GM19099 (cell line): Measurements from ENCODE around the gene ZNF320.

ENCODE experiments used
- POLR2A ChIP-seq: IDR thresholded peaks from 3 replicates; pipeline ENCODE4 v1.6.1; 2011; ENCODE audit warnings: low read depth; ENCODE audit not compliant: insufficient read length; ENCODE audit errors: extremely low read depth

Gene ZNF320

GRCh38 chr19:52897138-52897935 is at the start of gene ZNF320:
TSS of gene ZNF320 (minus strand) at chr19:52897635. CDS start at chr19:52890255, 7,380 bp downstream.
- TF ChIP-seq POLR2A = peak; percentile 85

- TF ChIP-seq POLR2A = no peak
Observed at GRCh38 chr19:52946322-52947310, 49.2 kb upstream of the ZNF320 start.

GRCh38 chr19:52945652-52946321 is 48.4 kb upstream of the ZNF320 start:
- TF ChIP-seq POLR2A = no peak

GRCh38 chr19:52943884-52944643 is 46.6 kb upstream of the ZNF320 start:
- no peak for TF ChIP-seq POLR2A

- no peak for TF ChIP-seq POLR2A
Observed at GRCh38 chr19:52943134-52943883, 45.9 kb upstream of the ZNF320 start.

- TF ChIP-seq POLR2A = peak; percentile 88
Observed at GRCh38 chr19:52942386-52943133, 45.1 kb upstream of the ZNF320 start.

- no peak for TF ChIP-seq POLR2A
Observed at GRCh38 chr19:52941941-52942385, 44.5 kb upstream of the ZNF320 start.

GRCh38 chr19:52938761-52939160 is 41.3 kb upstream of the ZNF320 start:
- TF ChIP-seq POLR2A = no peak

GRCh38 chr19:52936954-52937325 is 39.5 kb upstream of the ZNF320 start:
- no peak for TF ChIP-seq POLR2A

GRCh38 chr19:52936151-52936953 is 38.9 kb upstream of the ZNF320 start:
- no peak for TF ChIP-seq POLR2A

GRCh38 chr19:52935434-52935833 is 38.0 kb upstream of the ZNF320 start:
- TF ChIP-seq POLR2A = no peak

- no peak for TF ChIP-seq POLR2A
Observed at GRCh38 chr19:52923778-52924593, 26.6 kb upstream of the ZNF320 start.
